Astrocyte (in vitro differentiated cells and primary cell): ENCODE measurements around the gene TSR3. TPM values are rescaled to one million over a fixed set of nuclear protein-coding genes. Genes with fewer than 3 reads are reported as not detected.

ENCODE experiments used
- DNase-seq: peaks from one replicate; pipeline ENCODE4 v3.0.0-alpha.2; 2010; ENCODE audit warnings: low read depth
- FAIRE-seq: peaks from 2 replicates; lab custom pipeline; 2011; peaks lifted over from hg19 to GRCh38; lab: Jason Lieb, UNC
- H2AFZ ChIP-seq: 2 replicates; pipeline ENCODE4 v1.6.0; 2012; ENCODE audit warnings: low read depth, low read length, inconsistent platforms
- H3K27ac ChIP-seq: 2 replicates; pipeline ENCODE4 v1.5.1; 2011; ENCODE audit warnings: low read depth, low read length, inconsistent platforms
- H3K27me3 ChIP-seq: 2 replicates; pipeline ENCODE4 v1.6.0; 2011; ENCODE audit warnings: low read length, inconsistent platforms; ENCODE audit not compliant: insufficient read depth
- H3K36me3 ChIP-seq: 2 replicates; pipeline ENCODE4 v1.5.1; 2011; ENCODE audit warnings: low read length, inconsistent platforms; ENCODE audit not compliant: insufficient read depth
- H3K4me1 ChIP-seq: 2 replicates; pipeline ENCODE4 v1.5.1; 2011; ENCODE audit warnings: low read length, inconsistent platforms; ENCODE audit not compliant: insufficient read depth
- H3K4me2 ChIP-seq: 2 replicates; pipeline ENCODE4 v1.6.0; 2012; ENCODE audit warnings: low read length, inconsistent platforms
- H3K4me3 ChIP-seq: 2 replicates; pipeline ENCODE4 v1.5.1; 2011; ENCODE audit warnings: low read depth, mild to moderate bottlenecking, low read length, inconsistent platforms; ENCODE audit not compliant: insufficient read depth
- H3K79me2 ChIP-seq: 2 replicates; pipeline ENCODE4 v1.6.0; 2012; ENCODE audit warnings: mild to moderate bottlenecking, low read length, inconsistent platforms; ENCODE audit not compliant: insufficient read depth
- H3K9ac ChIP-seq: 2 replicates; pipeline ENCODE4 v1.6.0; 2012; ENCODE audit warnings: mild to moderate bottlenecking, low read length, inconsistent platforms
- H3K9me3 ChIP-seq: 2 replicates; pipeline ENCODE4 v1.5.1; 2012; ENCODE audit warnings: low read depth, mild to moderate bottlenecking, low read length, inconsistent platforms; ENCODE audit not compliant: insufficient read depth
- H4K20me1 ChIP-seq: 2 replicates; pipeline ENCODE4 v1.6.0; 2012; ENCODE audit warnings: low read length, inconsistent platforms; ENCODE audit not compliant: insufficient read depth
- H3K27ac Mint-ChIP-seq: one replicate; pipeline ENCODE4 v1.8.0; 2021; ENCODE audit warnings: mild to moderate bottlenecking, mixed read lengths; ENCODE audit not compliant: unreplicated experiment
- H3K27me3 Mint-ChIP-seq: one replicate; pipeline ENCODE4 v1.8.0; 2021; ENCODE audit warnings: low read depth, mixed read lengths; ENCODE audit not compliant: unreplicated experiment
- H3K36me3 Mint-ChIP-seq: one replicate; pipeline ENCODE4 v1.8.0; 2021; ENCODE audit warnings: low read depth, mixed read lengths; ENCODE audit not compliant: unreplicated experiment
- H3K4me1 Mint-ChIP-seq: one replicate; pipeline ENCODE4 v1.8.0; 2021; ENCODE audit warnings: low read depth, mixed read lengths; ENCODE audit not compliant: unreplicated experiment
- H3K4me3 Mint-ChIP-seq: one replicate; pipeline ENCODE4 v1.8.0; 2021; ENCODE audit warnings: mild to moderate bottlenecking, moderate library complexity, mixed read lengths; ENCODE audit not compliant: unreplicated experiment
- H3K9me3 Mint-ChIP-seq: one replicate; pipeline ENCODE4 v1.8.0; 2021; ENCODE audit warnings: mild to moderate bottlenecking, mixed read lengths; ENCODE audit not compliant: unreplicated experiment
- CTCF ChIP-seq: IDR thresholded peaks from 2 replicates; pipeline ENCODE4 v1.5.1; 2011; ENCODE audit warnings: low read depth, mild to moderate bottlenecking, inconsistent platforms, low read length, moderate library complexity; ENCODE audit not compliant: insufficient read depth
- EZH2 ChIP-seq: IDR thresholded peaks from 2 replicates; pipeline ENCODE4 v1.6.1; 2012; ENCODE audit warnings: mild to moderate bottlenecking, low read length, inconsistent platforms; ENCODE audit not compliant: insufficient read depth
- total RNA-seq: library from RNA; stranded (reverse); gene quantifications from 2 replicates; pipeline ENCODE4 v1.2.1, GENCODE V29; 2021

The TSR3 gene
- total RNA-seq, 1 donor from 2014 or later = 63.3 TPM

GRCh38 chr16:1320658-1321240 is 30.9 kb downstream of the TSR3 start:
- no peak for TF ChIP-seq CTCF
- TF ChIP-seq EZH2 = no peak
- Mint-ChIP-seq H3K36me3 (peaks cover 10% of the 10 kb centered on the region), H3K9me3 (no peaks in the 10 kb centered on the region), H3K4me1 (no peaks in the 10 kb centered on the region), H3K27me3 (no peaks in the 10 kb centered on the region), H3K27ac (no peak overlapping the region), H3K4me3 (no peak overlapping the region)
- peaks cover 43% of the 10 kb centered on the region for H3K79me2 ChIP-seq
- no peak for DNase-seq
- peaks cover 79% of the 10 kb centered on the region for H4K20me1 ChIP-seq
- no peak overlapping the region for H2AFZ ChIP-seq
- H3K36me3 ChIP-seq = peaks cover 46% of the 10 kb centered on the region
- no peaks in the 10 kb centered on the region for H3K9me3 ChIP-seq
- H3K9ac ChIP-seq = no peak overlapping the region
- H3K27ac ChIP-seq = no peak overlapping the region
- H3K4me2 ChIP-seq = no peak overlapping the region
- no peaks in the 10 kb centered on the region for H3K27me3 ChIP-seq
- H3K4me3 ChIP-seq = no peak overlapping the region
- H3K4me1 ChIP-seq = no peaks in the 10 kb centered on the region
- no peak for FAIRE-seq

DNA sequence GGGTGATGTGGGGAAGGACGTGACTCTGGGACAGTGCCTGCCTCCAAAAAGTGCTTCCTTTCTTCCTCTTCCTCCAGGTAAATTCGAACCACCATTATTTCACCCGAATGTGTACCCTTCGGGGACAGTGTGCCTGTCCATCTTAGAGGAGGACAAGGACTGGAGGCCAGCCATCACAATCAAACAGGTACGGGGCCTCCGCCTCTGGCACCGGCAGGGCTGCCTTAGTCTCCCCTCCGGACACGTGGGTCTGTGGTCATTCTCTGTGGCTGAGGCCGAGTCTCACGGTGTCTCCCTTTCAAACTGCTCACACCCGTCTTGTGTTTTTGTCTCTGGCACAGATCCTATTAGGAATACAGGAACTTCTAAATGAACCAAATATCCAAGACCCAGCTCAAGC is 31.6 kb downstream of the TSR3 start:
- Mint-ChIP-seq H3K27ac (no peak overlapping the region), H3K36me3 (peaks cover 10% of the 10 kb centered on the region), H3K9me3 (no peaks in the 10 kb centered on the region), H3K4me1 (no peaks in the 10 kb centered on the region), H3K27me3 (no peaks in the 10 kb centered on the region), H3K4me3 (no peak overlapping the region)
- DNase-seq (no peak), FAIRE-seq (no peak)
- TF ChIP-seq CTCF (no peak), EZH2 (no peak)
- H2AFZ ChIP-seq = no peak overlapping the region
- H3K36me3 ChIP-seq = peaks cover 46% of the 10 kb centered on the region
- H3K4me2 ChIP-seq = no peak overlapping the region
- H3K9me3 ChIP-seq = no peaks in the 10 kb centered on the region
- H3K4me3 ChIP-seq = no peak overlapping the region
- peaks cover 79% of the 10 kb centered on the region for H4K20me1 ChIP-seq
- peaks cover 50% of the 10 kb centered on the region for H3K79me2 ChIP-seq
- no peak overlapping the region for H3K27ac ChIP-seq
- no peaks in the 10 kb centered on the region for H3K4me1 ChIP-seq
- no peaks in the 10 kb centered on the region for H3K27me3 ChIP-seq
- no peak overlapping the region for H3K9ac ChIP-seq

GRCh38 chr16:1319041-1319440 is 32.6 kb downstream of the TSR3 start:
- H3K9ac ChIP-seq = no peak overlapping the region
- no peak overlapping the region for H3K27ac ChIP-seq
- H2AFZ ChIP-seq = no peak overlapping the region
- H3K9me3 Mint-ChIP-seq = no peaks in the 10 kb centered on the region
- no peak overlapping the region for H3K27ac Mint-ChIP-seq
- no peaks in the 10 kb centered on the region for H3K9me3 ChIP-seq
- no peak for DNase-seq
- no peaks in the 10 kb centered on the region for H3K27me3 ChIP-seq
- no peak overlapping the region for H3K4me2 ChIP-seq
- H3K4me1 Mint-ChIP-seq = no peaks in the 10 kb centered on the region
- no peak for TF ChIP-seq CTCF
- no peak for TF ChIP-seq EZH2
- H3K36me3 ChIP-seq = peaks cover 46% of the 10 kb centered on the region
- H4K20me1 ChIP-seq = peaks cover 83% of the 10 kb centered on the region
- H3K27me3 Mint-ChIP-seq = no peaks in the 10 kb centered on the region
- H3K36me3 Mint-ChIP-seq = peaks cover 10% of the 10 kb centered on the region
- no peak overlapping the region for H3K4me3 ChIP-seq
- H3K4me3 Mint-ChIP-seq = no peak overlapping the region
- peaks cover 60% of the 10 kb centered on the region for H3K79me2 ChIP-seq
- H3K4me1 ChIP-seq = no peaks in the 10 kb centered on the region
- no peak for FAIRE-seq
